Hepatic stellate cell (primary cell): ENCODE measurements around the gene PACRG.
"Not testable (repeated sequence)": the region's sequence is repeated elsewhere in the genome, so short reads cannot be mapped to it uniquely, and the experiment has no call there.

Source experiments
- DNase-seq: peaks from one replicate; pipeline ENCODE4 v3.0.0; 2011; ENCODE audit warnings: low spot score

The PACRG gene

GRCh38 chr6:162943369-162943768 is 215.6 kb downstream of the PACRG start:
- DNase-seq, result no peak

GRCh38 chr6:162951164-162951743 is 223.5 kb downstream of the PACRG start:
- no peak for DNase-seq

DNA sequence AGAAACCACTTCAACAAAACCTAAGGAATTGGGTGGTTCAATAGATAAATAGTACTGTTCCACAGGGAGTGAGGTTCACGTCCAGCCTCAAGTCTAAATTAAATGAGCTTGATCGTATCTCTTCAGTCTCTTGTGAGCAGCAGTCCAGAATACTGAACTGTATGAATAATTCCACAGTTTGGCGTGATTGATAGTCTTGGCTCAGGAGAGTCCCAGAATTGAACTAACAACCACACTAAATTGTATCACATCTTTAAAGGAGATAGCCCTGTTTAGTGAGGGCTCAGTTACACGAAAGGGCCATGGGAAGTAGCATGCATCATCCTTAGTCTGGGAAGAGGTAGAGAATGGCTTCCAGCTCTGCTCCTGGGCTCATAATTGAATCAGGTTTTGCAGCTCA is 224.6 kb downstream of the PACRG start:
- DNase-seq, result no peak

DNA sequence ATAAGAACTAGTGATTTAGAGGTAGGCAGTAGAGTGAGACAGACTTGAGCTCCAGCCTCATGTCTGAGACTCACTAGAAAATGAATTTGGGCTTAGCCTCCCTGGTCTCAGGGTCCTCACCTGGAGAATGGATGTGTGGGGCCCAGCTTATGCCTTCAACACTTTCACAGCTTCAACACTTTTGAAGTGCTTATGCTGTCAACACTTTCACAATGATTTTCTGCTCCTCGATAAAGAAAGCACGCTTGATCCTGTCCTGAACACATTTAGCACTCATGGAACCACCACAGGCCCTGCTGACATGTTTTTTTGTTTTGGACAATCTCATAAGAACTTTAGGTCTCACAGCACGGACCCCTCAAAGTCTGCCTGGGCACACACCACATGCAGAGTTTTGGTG is 229.3 kb downstream of the PACRG start:
- DNase-seq, result no peak

DNA sequence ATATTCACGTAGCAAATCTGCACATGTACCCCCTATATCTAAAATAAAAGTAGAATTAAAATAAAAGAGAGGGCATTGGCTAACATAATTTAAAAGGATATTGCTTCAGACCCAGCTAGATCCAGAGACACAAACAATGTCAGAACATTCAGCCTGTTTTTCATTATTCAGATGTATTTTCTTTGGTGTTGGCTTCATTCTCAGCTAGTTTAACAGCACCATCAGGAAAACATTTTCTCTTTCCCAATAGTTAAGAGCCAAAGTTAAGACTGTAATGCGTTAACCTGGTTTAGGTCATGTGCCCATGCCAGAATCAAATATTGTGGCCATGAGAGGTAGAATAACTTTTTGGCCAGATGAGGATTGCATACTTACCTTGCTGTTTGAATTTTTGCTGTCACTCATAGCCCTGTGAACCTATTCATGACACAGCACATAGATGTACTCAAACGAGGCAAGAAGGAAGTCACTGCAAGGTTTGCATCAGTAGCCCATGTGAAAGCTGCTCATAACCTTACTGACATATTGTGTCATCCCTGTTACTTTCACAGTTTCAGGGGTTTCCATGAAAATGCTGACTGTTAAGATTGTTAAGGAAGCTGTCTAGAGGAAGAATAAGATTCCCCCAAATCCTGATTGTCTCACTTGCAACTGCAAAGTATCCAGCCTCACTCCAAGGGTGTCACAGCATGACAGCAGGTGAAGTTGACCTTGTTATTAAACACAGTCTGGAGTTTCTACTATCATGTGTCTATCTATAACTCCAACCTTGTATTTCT is 233.1 kb downstream of the PACRG start:
- DNase-seq, result no peak

DNA sequence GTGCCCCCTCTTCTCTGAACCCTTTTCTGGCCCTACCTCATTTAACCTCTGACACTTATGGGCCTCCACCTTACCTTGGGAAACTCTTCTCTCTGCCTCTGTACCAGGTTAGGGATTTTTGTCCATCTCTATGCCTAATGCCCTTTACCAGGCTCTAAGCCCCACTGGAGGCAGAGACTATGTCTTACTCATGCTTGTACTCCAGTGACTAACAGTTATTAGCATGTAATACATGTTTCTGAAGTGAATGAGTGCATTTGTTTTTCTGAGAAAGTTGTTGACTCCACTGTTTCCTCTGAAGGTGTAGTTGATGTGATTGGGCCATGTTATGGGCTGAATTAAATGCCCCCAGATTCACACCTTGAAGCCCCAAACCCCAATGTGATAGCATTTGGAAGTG is 234.3 kb downstream of the PACRG start:
- no peak for DNase-seq

DNA sequence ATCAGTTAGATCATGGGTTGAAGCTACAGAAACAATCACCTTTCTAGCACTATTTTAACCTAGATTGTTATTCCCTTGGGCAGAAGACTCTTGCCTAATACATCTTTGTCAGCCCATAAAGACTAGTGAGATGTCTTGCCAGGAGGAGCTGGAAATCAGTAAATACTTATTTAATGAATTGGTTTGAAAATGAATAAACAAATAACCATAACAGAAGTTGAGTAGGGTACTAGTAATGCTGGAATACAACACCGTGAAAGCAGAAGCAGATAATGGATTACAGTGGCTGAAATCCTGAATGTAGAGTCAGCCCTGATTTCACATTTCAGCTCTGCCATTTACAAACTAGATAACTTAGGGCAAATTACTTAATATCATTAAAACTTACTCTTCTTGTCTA is 236.1 kb downstream of the PACRG start:
- DNase-seq, result no peak

- peak; percentile 48 for DNase-seq
Observed at GRCh38 chr6:162964488-162965140, 236.8 kb downstream of the PACRG start.

GRCh38 chr6:162965366-162965765 is 237.6 kb downstream of the PACRG start:
- DNase-seq, result no peak

- no peak for DNase-seq
Observed at GRCh38 chr6:162970246-162970645, 242.5 kb downstream of the PACRG start.

GRCh38 chr6:162971356-162971755 is 243.6 kb downstream of the PACRG start:
- no peak for DNase-seq

GRCh38 chr6:162973151-162973872 is 245.5 kb downstream of the PACRG start:
- DNase-seq, result no peak

DNA sequence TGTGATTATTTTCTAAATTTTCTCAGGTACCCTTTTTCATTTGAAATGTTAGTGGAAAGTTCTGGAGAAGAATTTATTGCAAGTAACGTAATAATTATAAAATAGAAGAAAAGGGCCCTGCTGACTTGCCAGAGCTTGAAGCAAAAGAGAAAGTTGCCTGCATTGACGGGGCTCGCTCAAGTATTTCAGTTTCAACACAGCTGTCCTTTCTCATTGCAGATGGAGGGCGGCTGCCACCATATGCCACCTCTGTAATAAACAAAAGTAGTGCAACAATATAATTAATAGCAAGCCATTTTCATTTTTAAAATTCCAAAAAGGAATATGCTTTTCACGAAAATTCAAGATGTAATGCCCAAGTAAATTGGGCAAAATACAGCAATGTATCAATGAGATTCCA is 246.2 kb downstream of the PACRG start:
- no peak for DNase-seq

DNA sequence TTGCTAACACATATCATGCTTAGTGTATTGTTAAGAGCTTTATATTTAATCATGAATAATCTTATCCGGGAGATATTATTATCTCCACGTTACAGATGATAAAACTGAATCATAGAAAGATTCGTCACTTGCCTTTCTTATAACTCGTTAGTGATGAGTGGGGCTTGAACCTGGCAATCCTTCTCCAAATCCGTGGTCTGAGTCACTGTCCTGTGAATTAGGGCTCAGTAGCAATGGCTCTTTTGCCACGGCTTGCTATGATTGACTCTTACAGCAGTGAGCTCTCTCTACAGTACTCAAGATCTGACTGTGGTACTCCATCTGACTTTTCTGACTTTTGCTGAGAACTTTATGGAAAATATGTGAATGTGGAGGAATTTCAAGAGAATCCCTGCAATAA is 246.9 kb downstream of the PACRG start:
- no peak for DNase-seq

DNA sequence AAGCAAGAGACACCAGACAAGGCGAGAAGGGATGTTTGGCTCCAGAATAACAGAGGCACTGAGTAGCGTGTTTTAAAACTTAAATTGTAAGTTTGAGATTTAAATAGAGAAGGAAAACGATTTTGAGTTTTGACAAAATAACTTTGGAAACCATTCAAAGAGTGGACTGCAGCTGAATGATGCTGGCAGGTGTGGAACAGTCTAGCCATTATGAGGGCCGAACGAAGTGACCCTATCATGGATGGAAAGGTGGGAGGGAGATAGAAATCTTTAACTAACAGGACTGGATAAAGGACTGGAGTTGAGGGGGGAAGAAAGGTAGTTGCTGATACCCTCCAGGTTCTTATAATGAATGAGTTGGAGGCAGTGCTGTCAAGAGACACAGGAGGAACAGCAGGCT is 248.4 kb downstream of the PACRG start:
- no peak for DNase-seq

DNA sequence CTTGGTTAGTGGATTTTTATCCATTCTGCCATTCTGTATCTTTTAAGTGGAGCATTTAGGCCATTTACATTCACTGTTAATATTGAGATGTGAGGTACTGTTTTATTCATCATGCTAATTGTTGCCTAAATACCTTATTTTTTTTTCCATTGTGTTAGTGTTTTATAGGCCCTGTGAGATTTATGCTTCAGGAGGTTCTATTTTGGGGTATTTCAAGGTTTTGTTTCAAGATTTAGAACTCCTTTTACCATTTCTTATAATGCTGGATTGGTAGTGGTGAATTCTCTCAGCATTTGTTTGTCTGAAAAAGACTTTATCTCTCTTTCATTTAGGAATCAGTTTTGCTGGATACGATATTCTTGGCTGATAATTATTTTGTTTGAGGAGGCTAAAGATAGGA is 255.5 kb downstream of the PACRG start:
- not testable (repeated sequence) for DNase-seq

- DNase-seq, result no peak
Observed at GRCh38 chr6:162998777-162999176, 271.0 kb downstream of the PACRG start.

GRCh38 chr6:162999575-163000285 is 272.0 kb downstream of the PACRG start:
- no peak for DNase-seq

- DNase-seq, result no peak
Observed at GRCh38 chr6:163001330-163001729, 273.6 kb downstream of the PACRG start.

GRCh38 chr6:163008186-163008585 is 280.4 kb downstream of the PACRG start:
- DNase-seq, result no peak

GRCh38 chr6:163008626-163009025 is 280.9 kb downstream of the PACRG start:
- no peak for DNase-seq

- DNase-seq, result no peak
Observed at GRCh38 chr6:163010145-163010544, 282.4 kb downstream of the PACRG start.
